Activated CD8-positive, alpha-beta T cell treated with anti-CD3 and anti-CD28 coated beads for 36 hours (primary cell): Measurements from ENCODE around the gene KRT5. TPM values are rescaled to one million over a fixed set of nuclear protein-coding genes. Genes with fewer than 3 reads are reported as not detected.

Experiments
- ATAC-seq: fragments of 200-7000 bp; cut with Tn5 transposase; one replicate; pipeline ENCODE4 v1.10.0; 2021; ENCODE audit warnings: mild to moderate bottlenecking, moderate library complexity
- CTCF ChIA-PET: fragments of 350-600 bp; sonication (Branson Sonifier 250); formaldehyde crosslinking; loops from one replicate; lab custom pipeline; 2021; ENCODE audit warnings: antibody characterized with exemption; lab: Charles Lee
- POLR2A ChIA-PET: fragments of 350-600 bp; sonication (Branson Sonifier 250); formaldehyde crosslinking; loops from one replicate; lab custom pipeline; 2021; ENCODE audit warnings: antibody characterized with exemption; lab: Charles Lee
- DNase-seq: peaks from one replicate; pipeline ENCODE4 v3.0.0-alpha.2; 2020
- H3K27ac Mint-ChIP-seq: one replicate; pipeline ENCODE4 v1.8.0; 2021; ENCODE audit warnings: mild to moderate bottlenecking, mixed read lengths
- H3K27me3 Mint-ChIP-seq: one replicate; pipeline ENCODE4 v1.8.0; 2021; ENCODE audit warnings: mixed read lengths
- H3K36me3 Mint-ChIP-seq: one replicate; pipeline ENCODE4 v1.8.0; 2021; ENCODE audit warnings: low read depth, mixed read lengths
- H3K4me1 Mint-ChIP-seq: one replicate; pipeline ENCODE4 v1.8.0; 2021; ENCODE audit warnings: low read depth, mixed read lengths
- H3K4me3 Mint-ChIP-seq: one replicate; pipeline ENCODE4 v1.8.0; 2021; ENCODE audit warnings: mild to moderate bottlenecking, moderate library complexity, mixed read lengths
- H3K9me3 Mint-ChIP-seq: one replicate; pipeline ENCODE4 v1.8.0; 2021; ENCODE audit warnings: mixed read lengths
- CTCF ChIP-seq: fragments of 200-600 bp; IDR thresholded peaks from one replicate; pipeline ENCODE4 v1.8.0; 2022; ENCODE audit warnings: antibody characterized with exemption, mild to moderate bottlenecking
- intact Hi-C: fragments of 100-400 bp; cut with micrococcal nuclease; formaldehyde crosslinking; loops from one replicate; pipeline ENCODE4 v1.10.0; 2022
- total RNA-seq, 2 experiments: library from RNA; stranded (reverse); gene quantifications; one replicate each; pipeline ENCODE4 v1.2.3, GENCODE V29; 2021

KRT5 gene
- total RNA-seq, 2 experiments from 2014 or later: not detected

- Mint-ChIP-seq H3K27me3 (peaks cover 16% of the 10 kb centered on the region), H3K4me3 (no peak overlapping the region), H3K4me1 (no peaks in the 10 kb centered on the region), H3K9me3 (no peaks in the 10 kb centered on the region), H3K27ac (no peak overlapping the region), H3K36me3 (no peaks in the 10 kb centered on the region)
- ChIA-PET POLR2A (no interaction called here), CTCF (no interaction called here)
- DNase-seq: peak; percentile 8
- no peak for ATAC-seq
- intact Hi-C loops: no loop called here
- no peak for TF ChIP-seq CTCF
Measured at GRCh38 chr12:52499806-52500560, 20.2 kb downstream of the KRT5 start.

- Mint-ChIP-seq H3K9me3 (no peaks in the 10 kb centered on the region), H3K27ac (no peak overlapping the region), H3K27me3 (peaks cover 17% of the 10 kb centered on the region), H3K36me3 (no peaks in the 10 kb centered on the region), H3K4me1 (no peaks in the 10 kb centered on the region), H3K4me3 (no peak overlapping the region)
- ATAC-seq (no peak), DNase-seq (no peak)
- CTCF ChIA-PET: interaction anchor here (1.0 kb wide), 1 partner anchor 473 kb away, joined by 3 read pairs; no protein-coding TSS in a partner anchor
- no peak for TF ChIP-seq CTCF
- intact Hi-C loops: no loop called here
- POLR2A ChIA-PET: interaction anchor here (0.7 kb wide), 1 partner anchor 14 kb away, joined by 3 read pairs; no protein-coding TSS in a partner anchor
Measured at GRCh38 chr12:52498946-52499345, 21.2 kb downstream of the KRT5 start.

- POLR2A ChIA-PET: no interaction called here
- Mint-ChIP-seq H3K4me1 (no peaks in the 10 kb centered on the region), H3K27ac (no peak overlapping the region), H3K27me3 (peaks cover 22% of the 10 kb centered on the region), H3K4me3 (no peak overlapping the region), H3K9me3 (no peaks in the 10 kb centered on the region), H3K36me3 (no peaks in the 10 kb centered on the region)
- intact Hi-C loops: no loop called here
- CTCF ChIA-PET: no interaction called here
- no peak for ATAC-seq
- no peak for TF ChIP-seq CTCF
- DNase-seq: no peak
Measured at GRCh38 chr12:52497975-52498374, 22.2 kb downstream of the KRT5 start.

- Mint-ChIP-seq H3K27ac (no peak overlapping the region), H3K27me3 (peaks cover 21% of the 10 kb centered on the region), H3K36me3 (no peaks in the 10 kb centered on the region), H3K9me3 (no peaks in the 10 kb centered on the region), H3K4me3 (no peak overlapping the region), H3K4me1 (no peaks in the 10 kb centered on the region)
- intact Hi-C loops: no loop called here
- DNase-seq (no peak), ATAC-seq (no peak)
- no peak for TF ChIP-seq CTCF
- POLR2A ChIA-PET: no interaction called here
- CTCF ChIA-PET: no interaction called here
Measured at GRCh38 chr12:52496590-52497071, 23.6 kb downstream of the KRT5 start.

- no peak for ATAC-seq
- TF ChIP-seq CTCF: no peak
- POLR2A ChIA-PET: no interaction called here
- CTCF ChIA-PET: no interaction called here
- Mint-ChIP-seq H3K4me1 (no peaks in the 10 kb centered on the region), H3K36me3 (no peaks in the 10 kb centered on the region), H3K27ac (no peak overlapping the region), H3K27me3 (peaks cover 25% of the 10 kb centered on the region), H3K9me3 (no peaks in the 10 kb centered on the region), H3K4me3 (no peak overlapping the region)
- DNase-seq: no peak
- intact Hi-C loops: no loop called here
Measured at GRCh38 chr12:52496054-52496453, 24.1 kb downstream of the KRT5 start.
